H9 (cell line): ENCODE measurements around the gene CALR3. TPM values are rescaled to one million over a fixed set of nuclear protein-coding genes. Genes with fewer than 3 reads are reported as not detected.

ENCODE experiments used
- DNase-seq: peaks from one replicate; pipeline ENCODE4 v3.0.0-alpha.2; 2017
- H2AFZ ChIP-seq: one replicate; pipeline ENCODE4 v1.6.1; 2013; ENCODE audit warnings: mild to moderate bottlenecking, low read length, control low read depth, moderate library complexity
- H2AK5ac ChIP-seq: 2 replicates; pipeline ENCODE4 v1.6.1; 2013; ENCODE audit warnings: low read length, control low read depth, mixed read lengths; ENCODE audit not compliant: insufficient read length
- H2BK120ac ChIP-seq: one replicate; pipeline ENCODE4 v1.6.1; 2013; ENCODE audit warnings: low read depth, mild to moderate bottlenecking, low read length, control low read depth, inconsistent platforms; ENCODE audit not compliant: poor library complexity, severe bottlenecking
- H2BK12ac ChIP-seq: 2 replicates; pipeline ENCODE4 v1.6.1; 2013; ENCODE audit warnings: low read length, control low read depth, mixed read lengths, low read depth; ENCODE audit not compliant: insufficient read length
- H2BK15ac ChIP-seq: 2 replicates; pipeline ENCODE4 v1.6.1; 2013; ENCODE audit warnings: low read depth, low read length, control low read depth
- H2BK20ac ChIP-seq: one replicate; pipeline ENCODE4 v1.6.1; 2013; ENCODE audit warnings: low read depth, mild to moderate bottlenecking, low read length, control low read depth, inconsistent platforms; ENCODE audit not compliant: poor library complexity, severe bottlenecking
- H2BK5ac ChIP-seq: 2 replicates; pipeline ENCODE4 v1.6.1; 2013; ENCODE audit warnings: low read length, control low read depth, mixed read lengths; ENCODE audit not compliant: insufficient read length
- H3K14ac ChIP-seq: 2 replicates; pipeline ENCODE4 v1.6.1; 2013; ENCODE audit warnings: low read length, control low read depth; ENCODE audit not compliant: insufficient read depth
- H3K18ac ChIP-seq: 2 replicates; pipeline ENCODE4 v1.6.1; 2013; ENCODE audit warnings: low read depth, mild to moderate bottlenecking, mixed read lengths, low read length, control low read depth; ENCODE audit not compliant: insufficient read length
- H3K23ac ChIP-seq: 2 replicates; pipeline ENCODE4 v1.6.1; 2013; ENCODE audit warnings: low read length, control low read depth, mixed read lengths, low read depth; ENCODE audit not compliant: insufficient read length
- H3K23me2 ChIP-seq: 2 replicates; pipeline ENCODE4 v1.6.1; 2013; ENCODE audit warnings: low read depth, mild to moderate bottlenecking, mixed read lengths, low read length, control low read depth; ENCODE audit not compliant: insufficient read length, poor library complexity, severe bottlenecking
- H3K27ac ChIP-seq: 2 replicates; pipeline ENCODE4 v1.5.1; 2013; ENCODE audit warnings: low read length, control low read depth, mixed read lengths, low read depth; ENCODE audit not compliant: insufficient read length
- H3K27me3 ChIP-seq: 2 replicates; pipeline ENCODE4 v1.6.1; 2013; ENCODE audit warnings: low read length, control low read depth, inconsistent platforms; ENCODE audit not compliant: insufficient read depth
- H3K4ac ChIP-seq: 2 replicates; pipeline ENCODE4 v1.6.1; 2013; ENCODE audit warnings: low read depth, mild to moderate bottlenecking, control low read depth, inconsistent platforms, low read length, moderate library complexity
- H3K4me1 ChIP-seq: 2 replicates; pipeline ENCODE4 v1.6.1; 2013; ENCODE audit warnings: low read length, control low read depth, inconsistent platforms; ENCODE audit not compliant: insufficient read depth
- H3K4me2 ChIP-seq: 2 replicates; pipeline ENCODE4 v1.6.1; 2013; ENCODE audit warnings: low read length, control low read depth, mixed read lengths; ENCODE audit not compliant: insufficient read length, insufficient read depth
- H3K56ac ChIP-seq: 2 replicates; pipeline ENCODE4 v1.6.1; 2013; ENCODE audit warnings: low read depth, mild to moderate bottlenecking, mixed read lengths, low read length, control low read depth; ENCODE audit not compliant: insufficient read length
- H3K79me1 ChIP-seq: 2 replicates; pipeline ENCODE4 v1.6.1; 2013; ENCODE audit warnings: low read depth, mild to moderate bottlenecking, moderate library complexity, low read length, control low read depth, inconsistent platforms; ENCODE audit not compliant: insufficient read depth, poor library complexity, severe bottlenecking
- H3K79me2 ChIP-seq: 2 replicates; pipeline ENCODE4 v1.6.1; 2013; ENCODE audit warnings: low read length, control low read depth, inconsistent platforms; ENCODE audit not compliant: insufficient read depth
- H3K9ac ChIP-seq: 2 replicates; pipeline ENCODE4 v1.6.1; 2013; ENCODE audit warnings: low read length, control low read depth, mixed read lengths; ENCODE audit not compliant: insufficient read length; ENCODE audit errors: extremely low read depth
- H3K9me3 ChIP-seq: one replicate; pipeline ENCODE4 v1.6.1; 2013; ENCODE audit warnings: low read depth, low read length, inconsistent platforms; ENCODE audit not compliant: control insufficient read depth
- H3T11ph ChIP-seq: one replicate; pipeline ENCODE4 v1.6.1; 2013; ENCODE audit warnings: mild to moderate bottlenecking, low read length, control low read depth, inconsistent platforms
- H4K20me1 ChIP-seq: one replicate; pipeline ENCODE4 v1.6.1; 2013; ENCODE audit not compliant: control insufficient read depth, insufficient read length, insufficient read depth
- H4K5ac ChIP-seq: 2 replicates; pipeline ENCODE4 v1.6.1; 2013; ENCODE audit warnings: low read depth, mild to moderate bottlenecking, mixed read lengths, low read length, control low read depth; ENCODE audit not compliant: insufficient read length
- H4K8ac ChIP-seq: replicated peaks from 2 replicates; pipeline ENCODE4 v1.6.1; 2013; ENCODE audit warnings: low read length, control low read depth, mixed read lengths, low read depth; ENCODE audit not compliant: insufficient read length
- H4K91ac ChIP-seq: 2 replicates; pipeline ENCODE4 v1.6.1; 2013; ENCODE audit warnings: low read depth, mild to moderate bottlenecking, moderate library complexity, mixed read lengths, low read length, control low read depth; ENCODE audit not compliant: insufficient read length
- H3K27ac Mint-ChIP-seq, 3 experiments: 2 replicates in 2 of 3; 3 replicates in 1 of 3; pipeline ENCODE4 v1.8.0; 2020 to 2021; ENCODE audit warnings: mixed read lengths in 3 of 3, mild to moderate bottlenecking in 1 of 3, moderate library complexity in 1 of 3
- H3K27me3 Mint-ChIP-seq: 2 replicates; pipeline ENCODE4 v1.8.0; 2021; ENCODE audit warnings: low read depth, mild to moderate bottlenecking, moderate library complexity, mixed read lengths
- H3K36me3 Mint-ChIP-seq, 3 experiments: 2 replicates in 2 of 3; 3 replicates in 1 of 3; pipeline ENCODE4 v1.8.0; 2020 to 2021; ENCODE audit warnings: low read depth in 3 of 3, mixed read lengths in 3 of 3; ENCODE audit not compliant: insufficient read depth in 1 of 3
- H3K4me1 Mint-ChIP-seq, 2 experiments: 2 replicates each; pipeline ENCODE4 v1.8.0; 2020; ENCODE audit warnings: mixed read lengths in 2 of 2
- H3K4me3 Mint-ChIP-seq, 2 experiments: 2 replicates in 1 of 2; 3 replicates in 1 of 2; pipeline ENCODE4 v1.8.0; 2020 to 2021; ENCODE audit warnings: mild to moderate bottlenecking in 2 of 2, mixed read lengths in 2 of 2, moderate library complexity in 1 of 2
- H3K9me3 Mint-ChIP-seq, 2 experiments: 2 replicates in 1 of 2; 3 replicates in 1 of 2; pipeline ENCODE4 v1.8.0; 2020; ENCODE audit warnings: mild to moderate bottlenecking in 2 of 2, mixed read lengths in 2 of 2, moderate library complexity in 1 of 2
- WGBS: extraction: QIAGEN DNeasy Blood & Tissue Kit; methylation state at CpG from one replicate; pipeline ENCODE4 v1.1.7; 2013; ENCODE audit warnings: missing lambda C conversion rate, low lambda C conversion rate, mixed read lengths; ENCODE audit not compliant: insufficient read length; ENCODE audit errors: extremely low coverage; 5-methylcytosine and 5-hydroxymethylcytosine counted together
- total RNA-seq: library from RNA; stranded (reverse); gene quantifications from 2 replicates; pipeline ENCODE4 v1.2.1, GENCODE V29; 2021
- TF ChIP-seq, protein P1 (sequence below): fragments of 200-600 bp; sonication (generic); conservative IDR thresholded peaks from 3 replicates; pipeline ENCODE4 v1.8.0; 2021; ENCODE audit warnings: antibody characterized with exemption, mild to moderate bottlenecking

The CALR3 gene
- total RNA-seq, 1 experiment from 2014 or later, result 0.44 TPM

DNA sequence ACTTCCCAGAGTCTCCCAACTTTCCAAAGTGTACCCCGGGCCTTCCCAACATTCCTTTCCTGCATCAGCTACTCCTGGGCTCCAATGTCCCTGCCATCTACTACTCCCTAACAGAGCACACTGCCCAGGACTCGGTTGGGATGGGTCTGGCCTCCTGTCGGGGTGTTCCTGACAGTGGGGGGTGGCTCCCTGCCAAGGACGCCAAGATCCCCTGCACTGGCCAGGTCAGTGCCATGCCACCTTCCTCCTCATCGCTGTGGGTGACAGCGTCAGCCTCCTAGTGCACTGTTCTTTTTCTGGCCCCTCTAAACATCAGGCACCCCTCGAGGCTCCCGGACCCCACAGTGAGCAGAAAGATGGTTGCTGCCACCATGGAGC, 38.0 kb downstream of the CALR3 start:
- Histone ChIP-seq H3K14ac (no peak overlapping the region; the same call in 1 of the 2 replicates), H2AK5ac (no peak overlapping the region), H3K9ac (no peak overlapping the region), H2AFZ (no peak overlapping the region), H3K79me1 (peaks cover 4% of the 10 kb centered on the region), H2BK5ac (no peak overlapping the region), H2BK20ac (no peak overlapping the region), H3K4me2 (no peak overlapping the region), H3K18ac (no peak overlapping the region), H3K23me2 (no peaks in the 10 kb centered on the region), H2BK12ac (no peak overlapping the region), H4K20me1 (peaks cover 2% of the 10 kb centered on the region), H3K27me3 (no peaks in the 10 kb centered on the region), H3T11ph (no peak overlapping the region), H3K56ac (no peak overlapping the region), H3K9me3 (no peaks in the 10 kb centered on the region), H3K23ac (no peak overlapping the region), H4K5ac (no peak overlapping the region), H2BK15ac (no peak overlapping the region), H3K4me1 (peaks cover 12% of the 10 kb centered on the region; the same call in 1 of the 2 replicates), H3K79me2 (peaks cover 36% of the 10 kb centered on the region; the same call in 1 of the 2 replicates), H3K27ac (no peak overlapping the region), H4K91ac (no peak overlapping the region), H3K4ac (no peak overlapping the region), H4K8ac (no peak overlapping the region), H2BK120ac (no peak overlapping the region)
- TF ChIP-seq, protein P1, sequence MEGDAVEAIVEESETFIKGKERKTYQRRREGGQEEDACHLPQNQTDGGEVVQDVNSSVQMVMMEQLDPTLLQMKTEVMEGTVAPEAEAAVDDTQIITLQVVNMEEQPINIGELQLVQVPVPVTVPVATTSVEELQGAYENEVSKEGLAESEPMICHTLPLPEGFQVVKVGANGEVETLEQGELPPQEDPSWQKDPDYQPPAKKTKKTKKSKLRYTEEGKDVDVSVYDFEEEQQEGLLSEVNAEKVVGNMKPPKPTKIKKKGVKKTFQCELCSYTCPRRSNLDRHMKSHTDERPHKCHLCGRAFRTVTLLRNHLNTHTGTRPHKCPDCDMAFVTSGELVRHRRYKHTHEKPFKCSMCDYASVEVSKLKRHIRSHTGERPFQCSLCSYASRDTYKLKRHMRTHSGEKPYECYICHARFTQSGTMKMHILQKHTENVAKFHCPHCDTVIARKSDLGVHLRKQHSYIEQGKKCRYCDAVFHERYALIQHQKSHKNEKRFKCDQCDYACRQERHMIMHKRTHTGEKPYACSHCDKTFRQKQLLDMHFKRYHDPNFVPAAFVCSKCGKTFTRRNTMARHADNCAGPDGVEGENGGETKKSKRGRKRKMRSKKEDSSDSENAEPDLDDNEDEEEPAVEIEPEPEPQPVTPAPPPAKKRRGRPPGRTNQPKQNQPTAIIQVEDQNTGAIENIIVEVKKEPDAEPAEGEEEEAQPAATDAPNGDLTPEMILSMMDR, result no peak
- DNase-seq, result no peak
- H3K9me3 Mint-ChIP-seq, result no peaks in the 10 kb centered on the region
- peak overlapping the region in 1 of 2 experiments; percentile 45; a peak in 2 of 5 replicates for H3K4me3 Mint-ChIP-seq
- peaks cover 0 to 2% (median 0%) of the 10 kb centered on the region in 3 experiments; a peak in 3 of 7 replicates for H3K36me3 Mint-ChIP-seq
- peak overlapping the region in 2 of 3 experiments; percentile 46 to 76; a peak in 2 of 7 replicates for H3K27ac Mint-ChIP-seq
- peaks cover 42 to 47% of the 10 kb centered on the region in 2 experiments for H3K4me1 Mint-ChIP-seq
- H3K27me3 Mint-ChIP-seq, result no peaks in the 10 kb centered on the region
- WGBS, result no CpG with 5 or more reads among the region's 8 CpGs
